ENCODE measurements around the gene USP20.

USP20 gene

GRCh38 chr9:129823935-129824601, 11.2 kb upstream of the USP20 start, which contains the start of gene TOR1A:
Gene TOR1A (minus strand): TSS chr9:129824136. CDS start chr9:129824085, 51 bp downstream.
- DNase-seq (ENCODE audit: low read depth in 2 of 2) = peak; percentile 88 to 90

DNA sequence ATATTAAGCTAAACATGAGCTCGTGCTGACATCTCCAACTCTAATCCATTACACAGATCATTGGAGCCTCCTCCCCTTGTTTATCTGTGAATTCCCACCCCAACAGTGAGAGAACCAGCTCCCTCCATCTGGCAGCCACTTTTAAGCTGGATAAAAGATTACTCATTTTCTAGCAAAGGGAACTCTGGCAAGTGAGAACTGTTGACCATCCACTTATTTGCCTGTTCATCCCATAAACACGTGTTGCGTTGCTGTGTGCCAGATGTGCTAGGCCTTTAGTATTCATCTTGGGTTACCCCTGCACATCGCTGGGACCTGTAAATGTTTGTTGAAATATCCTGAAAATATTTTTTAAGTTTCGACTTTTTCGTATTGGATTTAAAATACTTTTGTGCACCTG, 8.9 kb upstream of the USP20 start:
- DNase-seq (ENCODE audit: low read depth in 2 of 2) = no peak

DNA sequence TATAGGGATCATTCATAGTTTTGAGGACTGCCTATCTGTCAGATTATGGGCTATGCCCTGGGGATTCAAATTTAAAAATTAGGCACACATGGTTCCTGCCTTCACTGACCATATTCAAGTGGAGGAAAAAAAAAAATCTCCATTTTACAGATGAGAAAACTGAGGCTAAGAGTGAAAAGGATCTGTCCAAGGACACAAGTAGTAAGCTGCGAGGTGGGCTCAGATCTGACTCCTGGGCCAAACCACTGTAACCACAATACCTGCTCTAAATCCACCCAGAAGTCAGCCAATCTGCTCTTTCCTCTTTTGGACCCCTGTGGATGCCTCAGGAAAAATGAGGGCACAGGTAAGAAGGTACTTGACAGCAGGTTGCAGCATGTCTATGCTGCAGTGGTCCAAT, 8.5 kb upstream of the USP20 start:
- no peak for DNase-seq (ENCODE audit: low read depth in 2 of 2)

DNA sequence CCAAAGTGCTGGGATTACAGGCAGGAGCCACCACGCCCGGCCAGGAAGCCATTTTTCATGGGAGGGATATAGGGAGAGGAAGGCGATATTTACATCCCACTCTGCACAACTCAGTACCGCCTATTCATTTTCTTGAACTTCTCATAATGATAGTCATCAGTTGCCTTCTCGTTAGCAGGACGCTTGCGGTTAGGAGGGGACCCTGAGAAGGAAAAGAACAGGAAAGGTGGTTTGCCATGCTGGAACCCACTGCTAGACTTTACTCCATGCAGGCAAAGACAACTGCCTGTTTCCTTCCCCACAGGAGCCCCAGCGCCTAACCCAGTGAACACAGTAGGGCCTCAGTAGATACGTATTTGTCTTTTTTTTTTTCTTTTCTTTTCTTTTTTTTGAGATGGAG, 7.2 kb upstream of the USP20 start:
- DNase-seq (ENCODE audit: low read depth in 2 of 2) = no peak

- DNase-seq (ENCODE audit: low read depth in 2 of 2) = no peak
Measured at GRCh38 chr9:129828969-129829368, 6.3 kb upstream of the USP20 start.

GRCh38 chr9:129832982-129833381, 2.3 kb upstream of the USP20 start:
- DNase-seq (ENCODE audit: low read depth in 2 of 2) = no peak

- DNase-seq (ENCODE audit: low read depth in 2 of 2) = no peak
Measured at GRCh38 chr9:129834489-129835127, 650 bp upstream of the USP20 start.

GRCh38 chr9:129835860-129836223, 584 bp downstream of the USP20 start:
- DNase-seq (ENCODE audit: low read depth in 2 of 2) = no peak

- no peak for DNase-seq (ENCODE audit: low read depth in 2 of 2)
Measured at GRCh38 chr9:129836311-129837007, 1.2 kb downstream of the USP20 start.

GRCh38 chr9:129838707-129839259, 3.5 kb downstream of the USP20 start:
- peak; percentile 18 to 26 for DNase-seq (ENCODE audit: low read depth in 2 of 2)

DNA sequence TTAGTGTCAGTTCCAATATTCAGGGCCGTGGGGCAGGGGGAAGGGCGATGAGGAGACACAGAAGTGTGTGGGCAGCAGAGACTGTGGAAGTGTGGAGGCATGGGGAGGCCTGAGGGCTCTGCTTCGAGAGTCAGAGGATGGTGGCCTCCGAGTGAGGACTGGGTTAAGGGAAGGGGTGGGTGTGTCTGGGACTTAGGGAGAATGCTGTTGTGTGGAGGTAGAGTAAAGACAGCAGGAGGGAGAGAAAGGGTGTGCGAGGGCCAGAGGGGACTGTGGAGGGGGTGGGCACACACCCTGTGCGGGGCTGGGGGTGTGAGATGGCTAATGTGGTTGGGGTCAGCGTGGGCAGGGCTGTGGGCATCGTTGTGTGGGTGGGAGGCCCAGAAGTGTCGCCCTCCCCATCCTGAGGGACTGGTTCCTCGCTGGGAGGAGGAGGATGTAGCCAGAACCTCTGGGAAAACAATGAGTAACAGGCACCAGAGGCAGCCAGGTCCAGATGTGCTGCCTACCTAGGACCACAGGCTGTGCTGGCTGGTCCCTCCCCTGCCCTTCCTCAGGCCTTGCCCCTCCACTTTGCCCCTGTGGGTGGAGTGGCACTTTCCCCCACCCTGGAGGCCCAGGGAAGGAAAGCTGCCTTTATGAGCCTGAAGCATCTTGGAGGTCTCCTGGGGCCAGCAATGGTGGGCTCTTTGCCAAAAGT, 4.2 kb downstream of the USP20 start:
- no peak for DNase-seq (ENCODE audit: low read depth in 2 of 2)

- no peak for DNase-seq (ENCODE audit: low read depth in 2 of 2)
Measured at GRCh38 chr9:129840034-129840433, 4.8 kb downstream of the USP20 start.

- DNase-seq (ENCODE audit: low read depth in 2 of 2) = no peak
Measured at GRCh38 chr9:129841071-129841470, 5.8 kb downstream of the USP20 start.

DNA sequence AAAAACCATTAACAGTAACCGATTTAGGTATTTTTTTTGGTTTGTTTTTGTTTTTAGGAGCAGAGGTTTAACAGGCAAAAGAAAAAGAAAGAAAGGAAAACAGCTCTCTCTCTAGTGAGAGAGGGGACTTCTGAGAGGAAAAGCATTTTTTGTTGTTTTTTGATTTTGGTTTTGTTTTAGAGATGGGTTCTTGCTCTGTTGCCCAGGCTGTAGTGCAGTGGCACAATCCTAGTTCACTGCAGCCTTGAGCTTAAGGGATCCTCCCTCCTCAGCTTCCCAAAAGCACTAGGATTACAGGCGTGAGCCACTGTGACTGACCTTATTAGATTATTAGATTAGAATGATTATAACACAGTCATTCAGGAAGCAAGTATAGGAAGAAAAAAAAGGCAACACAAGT, 10.1 kb downstream of the USP20 start:
- DNase-seq (ENCODE audit: low read depth in 2 of 2) = no peak

- DNase-seq (ENCODE audit: low read depth in 2 of 2) = no peak
Measured at GRCh38 chr9:129848712-129849441, 13.6 kb downstream of the USP20 start.

GRCh38 chr9:129849901-129850300, 14.6 kb downstream of the USP20 start:
- DNase-seq (ENCODE audit: low read depth in 2 of 2) = no peak

GRCh38 chr9:129850821-129851550, 15.7 kb downstream of the USP20 start:
- DNase-seq (ENCODE audit: low read depth in 2 of 2) = no peak

DNA sequence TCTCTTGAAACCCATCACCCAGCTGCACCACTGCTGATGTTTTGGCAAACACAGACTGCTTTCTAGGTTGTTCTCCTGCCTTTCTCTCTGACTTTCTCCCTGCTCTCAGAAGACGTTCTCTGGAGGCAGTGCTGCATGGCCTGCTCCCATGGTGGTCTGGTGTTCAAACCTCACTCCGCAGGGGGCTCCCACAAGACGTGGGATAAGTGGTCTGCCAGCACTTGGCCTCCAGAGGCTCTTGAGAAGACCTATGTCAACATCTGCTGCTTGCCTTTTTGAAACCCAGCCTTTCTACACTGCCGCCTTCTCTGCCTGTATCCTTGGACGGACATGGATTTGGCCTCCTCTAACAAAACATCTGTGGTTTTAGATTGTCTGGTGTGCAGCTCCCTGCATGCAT, 16.6 kb downstream of the USP20 start:
- no peak for DNase-seq (ENCODE audit: low read depth in 2 of 2)

GRCh38 chr9:129852579-129852978, 17.3 kb downstream of the USP20 start:
- no peak for DNase-seq (ENCODE audit: low read depth in 2 of 2)

GRCh38 chr9:129853614-129854013, 18.4 kb downstream of the USP20 start:
- no peak for DNase-seq (ENCODE audit: low read depth in 2 of 2)
